Measurements from ENCODE around the gene SNAPC2. TPM values are rescaled to one million over a fixed set of nuclear protein-coding genes. Genes with fewer than 3 reads are reported as not detected.
A peak's percentile ranks its signal among the peaks of the same experiment; 100 is the strongest.

Gene SNAPC2
- polyA plus RNA-seq, 2 donors = 5.6 to 11.3 TPM

GRCh38 chr19:7962644-7963268 is 42.6 kb downstream of the SNAPC2 start:
- H3K9me3 ChIP-seq (ENCODE audit: control insufficient read depth in 2 of 2, insufficient read depth in 1 of 2, low read depth in 1 of 2, low read length in 1 of 2) = no peaks in the 10 kb centered on the region
- peaks cover 9 to 35% of the 10 kb centered on the region in 2 donors for H3K36me3 ChIP-seq (ENCODE audit: control insufficient read depth in 2 of 2, insufficient read depth in 2 of 2, low read length in 1 of 2)
- no peak overlapping the region for H3K27ac ChIP-seq (ENCODE audit: low read depth in 2 of 2, low read length in 1 of 2)
- H3K4me3 ChIP-seq (ENCODE audit: low read depth in 1 of 2, low read length in 2 of 2) = no peak overlapping the region
- no peaks in the 10 kb centered on the region for H3K27me3 ChIP-seq (ENCODE audit: control insufficient read depth in 1 of 2, insufficient read depth in 2 of 2, low read length in 2 of 2)
- no peaks in the 10 kb centered on the region for H3K4me1 ChIP-seq (ENCODE audit: control insufficient read depth in 2 of 2, insufficient read depth in 2 of 2, low read length in 1 of 2)
- 82 to 86% methylated on average over 22 of the region's 22 CpGs for WGBS, 2 donors

GRCh38 chr19:7963566-7963965 is 43.4 kb downstream of the SNAPC2 start:
- no peak overlapping the region for H3K27ac ChIP-seq (ENCODE audit: low read depth in 2 of 2, low read length in 1 of 2)
- 93 to 94% methylated on average over 25 of the region's 25 CpGs for WGBS, 2 donors
- H3K4me1 ChIP-seq (ENCODE audit: control insufficient read depth in 2 of 2, insufficient read depth in 2 of 2, low read length in 1 of 2) = no peaks in the 10 kb centered on the region
- H3K27me3 ChIP-seq (ENCODE audit: control insufficient read depth in 1 of 2, insufficient read depth in 2 of 2, low read length in 2 of 2) = no peaks in the 10 kb centered on the region
- H3K36me3 ChIP-seq (ENCODE audit: control insufficient read depth in 2 of 2, insufficient read depth in 2 of 2, low read length in 1 of 2) = peaks cover 9 to 35% of the 10 kb centered on the region in 2 donors
- H3K9me3 ChIP-seq (ENCODE audit: control insufficient read depth in 2 of 2, insufficient read depth in 1 of 2, low read depth in 1 of 2, low read length in 1 of 2) = no peaks in the 10 kb centered on the region
- H3K4me3 ChIP-seq (ENCODE audit: low read depth in 1 of 2, low read length in 2 of 2) = no peak overlapping the region

- no peaks in the 10 kb centered on the region for H3K9me3 ChIP-seq (ENCODE audit: control insufficient read depth in 2 of 2, insufficient read depth in 1 of 2, low read depth in 1 of 2, low read length in 1 of 2)
- peaks cover 0 to 2% of the 10 kb centered on the region in 2 donors for H3K4me1 ChIP-seq (ENCODE audit: control insufficient read depth in 2 of 2, insufficient read depth in 2 of 2, low read length in 1 of 2)
- WGBS, 2 donors = 85 to 88% methylated on average over 12 of the region's 12 CpGs
- no peaks in the 10 kb centered on the region for H3K27me3 ChIP-seq (ENCODE audit: control insufficient read depth in 1 of 2, insufficient read depth in 2 of 2, low read length in 2 of 2)
- H3K4me3 ChIP-seq (ENCODE audit: low read depth in 1 of 2, low read length in 2 of 2) = no peak overlapping the region
- H3K36me3 ChIP-seq (ENCODE audit: control insufficient read depth in 2 of 2, insufficient read depth in 2 of 2, low read length in 1 of 2) = peaks cover 9 to 42% of the 10 kb centered on the region in 2 donors
- peak overlapping the region in 1 of 2 donors; percentile 24 for H3K27ac ChIP-seq (ENCODE audit: low read depth in 2 of 2, low read length in 1 of 2)
Observed at GRCh38 chr19:7965259-7965841, 45.2 kb downstream of the SNAPC2 start.

GRCh38 chr19:7965921-7966665 is 46.0 kb downstream of the SNAPC2 start:
- H3K36me3 ChIP-seq (ENCODE audit: control insufficient read depth in 2 of 2, insufficient read depth in 2 of 2, low read length in 1 of 2) = peaks cover 9 to 40% of the 10 kb centered on the region in 2 donors
- peak overlapping the region in 1 of 2 donors; percentile 24 for H3K27ac ChIP-seq (ENCODE audit: low read depth in 2 of 2, low read length in 1 of 2)
- 88 to 90% methylated on average over 12 of the region's 12 CpGs for WGBS, 2 donors
- no peak overlapping the region for H3K4me3 ChIP-seq (ENCODE audit: low read depth in 1 of 2, low read length in 2 of 2)
- H3K27me3 ChIP-seq (ENCODE audit: control insufficient read depth in 1 of 2, insufficient read depth in 2 of 2, low read length in 2 of 2) = no peaks in the 10 kb centered on the region
- peaks cover 0 to 2% of the 10 kb centered on the region in 2 donors for H3K4me1 ChIP-seq (ENCODE audit: control insufficient read depth in 2 of 2, insufficient read depth in 2 of 2, low read length in 1 of 2)
- H3K9me3 ChIP-seq (ENCODE audit: control insufficient read depth in 2 of 2, insufficient read depth in 1 of 2, low read depth in 1 of 2, low read length in 1 of 2) = no peaks in the 10 kb centered on the region

- Histone ChIP-seq H3K4me3 (ENCODE audit: low read depth in 1 of 2, low read length in 2 of 2) (no peak overlapping the region), H3K4me1 (ENCODE audit: control insufficient read depth in 2 of 2, insufficient read depth in 2 of 2, low read length in 1 of 2) (peaks cover 0 to 4% of the 10 kb centered on the region in 2 donors), H3K9me3 (ENCODE audit: control insufficient read depth in 2 of 2, insufficient read depth in 1 of 2, low read depth in 1 of 2, low read length in 1 of 2) (no peaks in the 10 kb centered on the region), H3K27ac (ENCODE audit: low read depth in 2 of 2, low read length in 1 of 2) (no peak overlapping the region), H3K36me3 (ENCODE audit: control insufficient read depth in 2 of 2, insufficient read depth in 2 of 2, low read length in 1 of 2) (peaks cover 13 to 45% of the 10 kb centered on the region in 2 donors), H3K27me3 (ENCODE audit: control insufficient read depth in 1 of 2, insufficient read depth in 2 of 2, low read length in 2 of 2) (no peaks in the 10 kb centered on the region)
- WGBS, 2 donors = 89 to 91% methylated on average over 15 of the region's 15 CpGs
Observed at GRCh38 chr19:7968008-7968795, 48.1 kb downstream of the SNAPC2 start.

GRCh38 chr19:7968796-7969554 is 48.8 kb downstream of the SNAPC2 start:
- Histone ChIP-seq H3K27me3 (ENCODE audit: control insufficient read depth in 1 of 2, insufficient read depth in 2 of 2, low read length in 2 of 2) (no peaks in the 10 kb centered on the region), H3K9me3 (ENCODE audit: control insufficient read depth in 2 of 2, insufficient read depth in 1 of 2, low read depth in 1 of 2, low read length in 1 of 2) (no peaks in the 10 kb centered on the region), H3K4me1 (ENCODE audit: control insufficient read depth in 2 of 2, insufficient read depth in 2 of 2, low read length in 1 of 2) (peaks cover 0 to 4% of the 10 kb centered on the region in 2 donors), H3K27ac (ENCODE audit: low read depth in 2 of 2, low read length in 1 of 2) (no peak overlapping the region), H3K4me3 (ENCODE audit: low read depth in 1 of 2, low read length in 2 of 2) (no peak overlapping the region), H3K36me3 (ENCODE audit: control insufficient read depth in 2 of 2, insufficient read depth in 2 of 2, low read length in 1 of 2) (peaks cover 13 to 43% of the 10 kb centered on the region in 2 donors)
- WGBS, 2 donors = 90 to 92% methylated on average over 20 of the region's 20 CpGs

- H3K36me3 ChIP-seq (ENCODE audit: control insufficient read depth in 2 of 2, insufficient read depth in 2 of 2, low read length in 1 of 2) = peaks cover 13 to 44% of the 10 kb centered on the region in 2 donors
- H3K9me3 ChIP-seq (ENCODE audit: control insufficient read depth in 2 of 2, insufficient read depth in 1 of 2, low read depth in 1 of 2, low read length in 1 of 2) = no peaks in the 10 kb centered on the region
Observed at GRCh38 chr19:7969555-7969939, 49.4 kb downstream of the SNAPC2 start.

GRCh38 chr19:7970716-7971448 is 50.7 kb downstream of the SNAPC2 start:
- H3K36me3 ChIP-seq (ENCODE audit: control insufficient read depth in 2 of 2, insufficient read depth in 2 of 2, low read length in 1 of 2) = peaks cover 10 to 50% of the 10 kb centered on the region in 2 donors
- H3K27me3 ChIP-seq (ENCODE audit: control insufficient read depth in 1 of 2, insufficient read depth in 2 of 2, low read length in 2 of 2) = no peaks in the 10 kb centered on the region
- 73 to 74% methylated on average over 11 to 12 of the region's 12 CpGs for WGBS, 2 donors
- peaks cover 0 to 4% of the 10 kb centered on the region in 2 donors for H3K4me1 ChIP-seq (ENCODE audit: control insufficient read depth in 2 of 2, insufficient read depth in 2 of 2, low read length in 1 of 2)
- no peaks in the 10 kb centered on the region for H3K9me3 ChIP-seq (ENCODE audit: control insufficient read depth in 2 of 2, insufficient read depth in 1 of 2, low read depth in 1 of 2, low read length in 1 of 2)
- no peak overlapping the region for H3K4me3 ChIP-seq (ENCODE audit: low read depth in 1 of 2, low read length in 2 of 2)
- no peak overlapping the region for H3K27ac ChIP-seq (ENCODE audit: low read depth in 2 of 2, low read length in 1 of 2)

More at GRCh38 chr19:7969555-7969939, 49.4 kb downstream of the SNAPC2 start:
- WGBS, 2 donors = 88 to 91% methylated on average over 11 of the region's 11 CpGs
- Histone ChIP-seq H3K4me1 (ENCODE audit: control insufficient read depth in 2 of 2, insufficient read depth in 2 of 2, low read length in 1 of 2) (peaks cover 0 to 4% of the 10 kb centered on the region in 2 donors), H3K4me3 (ENCODE audit: low read depth in 1 of 2, low read length in 2 of 2) (no peak overlapping the region), H3K27me3 (ENCODE audit: control insufficient read depth in 1 of 2, insufficient read depth in 2 of 2, low read length in 2 of 2) (no peaks in the 10 kb centered on the region), H3K27ac (ENCODE audit: low read depth in 2 of 2, low read length in 1 of 2) (no peak overlapping the region)
